GM10266 (cell line): ENCODE measurements around the gene HSF4.
"Not testable (repeated sequence)": the region's sequence is repeated elsewhere in the genome, so short reads cannot be mapped to it uniquely, and the experiment has no call there.

Source experiments
- DNase-seq: peaks from one replicate; pipeline ENCODE4 v3.0.0; 2012; ENCODE audit errors: extremely low spot score
- TF ChIP-seq, protein P1 (sequence below): IDR thresholded peaks from 2 replicates; pipeline ENCODE4 v1.5.1; 2012; ENCODE audit warnings: mild to moderate bottlenecking, low read depth; ENCODE audit not compliant: control insufficient read depth, insufficient read depth; ENCODE audit errors: missing control alignments

Gene HSF4, protein sequence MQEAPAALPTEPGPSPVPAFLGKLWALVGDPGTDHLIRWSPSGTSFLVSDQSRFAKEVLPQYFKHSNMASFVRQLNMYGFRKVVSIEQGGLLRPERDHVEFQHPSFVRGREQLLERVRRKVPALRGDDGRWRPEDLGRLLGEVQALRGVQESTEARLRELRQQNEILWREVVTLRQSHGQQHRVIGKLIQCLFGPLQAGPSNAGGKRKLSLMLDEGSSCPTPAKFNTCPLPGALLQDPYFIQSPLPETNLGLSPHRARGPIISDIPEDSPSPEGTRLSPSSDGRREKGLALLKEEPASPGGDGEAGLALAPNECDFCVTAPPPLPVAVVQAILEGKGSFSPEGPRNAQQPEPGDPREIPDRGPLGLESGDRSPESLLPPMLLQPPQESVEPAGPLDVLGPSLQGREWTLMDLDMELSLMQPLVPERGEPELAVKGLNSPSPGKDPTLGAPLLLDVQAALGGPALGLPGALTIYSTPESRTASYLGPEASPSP

DNA sequence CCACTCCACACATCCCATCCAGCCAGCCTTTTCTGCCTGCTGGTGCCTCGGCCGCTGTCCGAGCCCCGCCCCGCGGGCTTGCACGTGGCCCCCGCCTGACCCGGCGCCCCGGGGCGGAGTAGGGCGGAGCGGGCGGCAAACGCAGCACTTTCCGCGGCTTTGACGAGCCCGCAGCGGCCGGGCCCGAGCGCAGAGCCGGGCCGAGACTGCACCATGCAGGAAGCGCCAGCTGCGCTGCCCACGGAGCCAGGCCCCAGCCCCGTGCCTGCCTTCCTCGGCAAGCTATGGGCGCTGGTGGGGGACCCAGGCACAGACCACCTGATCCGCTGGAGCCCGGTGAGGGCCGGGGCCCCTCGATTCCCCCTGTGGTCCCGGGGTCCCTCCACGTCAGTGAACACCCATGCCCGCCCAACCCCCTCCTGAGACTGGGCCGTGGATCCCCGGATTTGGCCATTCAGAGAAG is at the start of gene HSF4:
TSS of gene HSF4 (plus strand) at position 147 of the 463 bp plus-strand sequence. CDS start at position 214, 67 bp downstream.
- no peak for DNase-seq
- TF ChIP-seq, protein P1, sequence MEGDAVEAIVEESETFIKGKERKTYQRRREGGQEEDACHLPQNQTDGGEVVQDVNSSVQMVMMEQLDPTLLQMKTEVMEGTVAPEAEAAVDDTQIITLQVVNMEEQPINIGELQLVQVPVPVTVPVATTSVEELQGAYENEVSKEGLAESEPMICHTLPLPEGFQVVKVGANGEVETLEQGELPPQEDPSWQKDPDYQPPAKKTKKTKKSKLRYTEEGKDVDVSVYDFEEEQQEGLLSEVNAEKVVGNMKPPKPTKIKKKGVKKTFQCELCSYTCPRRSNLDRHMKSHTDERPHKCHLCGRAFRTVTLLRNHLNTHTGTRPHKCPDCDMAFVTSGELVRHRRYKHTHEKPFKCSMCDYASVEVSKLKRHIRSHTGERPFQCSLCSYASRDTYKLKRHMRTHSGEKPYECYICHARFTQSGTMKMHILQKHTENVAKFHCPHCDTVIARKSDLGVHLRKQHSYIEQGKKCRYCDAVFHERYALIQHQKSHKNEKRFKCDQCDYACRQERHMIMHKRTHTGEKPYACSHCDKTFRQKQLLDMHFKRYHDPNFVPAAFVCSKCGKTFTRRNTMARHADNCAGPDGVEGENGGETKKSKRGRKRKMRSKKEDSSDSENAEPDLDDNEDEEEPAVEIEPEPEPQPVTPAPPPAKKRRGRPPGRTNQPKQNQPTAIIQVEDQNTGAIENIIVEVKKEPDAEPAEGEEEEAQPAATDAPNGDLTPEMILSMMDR = no peak

DNA sequence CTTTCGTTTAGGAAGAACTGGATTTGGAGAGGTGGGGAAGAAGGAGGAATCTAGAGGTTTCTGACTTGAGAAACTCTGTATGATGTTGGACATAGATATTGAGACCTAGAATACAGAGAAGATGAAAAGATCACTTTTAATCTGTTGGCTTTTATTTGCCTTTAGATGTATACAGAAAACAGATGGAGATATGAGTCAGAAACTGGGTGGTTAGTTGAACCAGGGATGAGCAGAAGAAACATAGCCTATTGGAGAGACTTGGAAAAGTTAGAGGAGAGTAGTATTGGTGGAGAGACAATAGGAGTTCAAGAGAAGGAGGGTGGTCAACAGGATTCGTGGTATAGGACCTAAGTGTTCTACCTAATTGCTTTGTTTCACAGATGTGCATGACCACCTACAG is 49.8 kb upstream of the HSF4 start:
- TF ChIP-seq, protein P1 = no peak
- no peak for DNase-seq

DNA sequence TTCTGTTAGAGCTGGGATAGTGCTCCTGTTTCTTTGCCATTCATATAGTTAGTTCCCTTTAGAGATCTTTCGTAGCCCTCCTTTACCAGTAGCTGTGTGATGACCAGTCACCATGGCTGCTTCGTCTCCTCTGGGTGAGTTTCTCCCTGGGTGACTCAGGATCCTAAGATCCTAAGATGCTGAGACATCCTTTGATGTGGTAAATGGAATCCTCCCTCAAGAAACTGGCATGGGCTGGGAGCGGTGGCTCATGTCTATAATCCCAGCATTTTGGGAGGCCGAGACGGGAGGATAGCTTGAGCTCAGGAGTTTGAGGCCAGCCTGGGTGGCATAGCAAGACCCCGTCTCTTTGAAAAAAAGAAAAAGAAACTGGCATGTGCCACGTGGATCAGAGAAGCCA is 48.9 kb upstream of the HSF4 start:
- TF ChIP-seq, protein P1 = no peak

DNA sequence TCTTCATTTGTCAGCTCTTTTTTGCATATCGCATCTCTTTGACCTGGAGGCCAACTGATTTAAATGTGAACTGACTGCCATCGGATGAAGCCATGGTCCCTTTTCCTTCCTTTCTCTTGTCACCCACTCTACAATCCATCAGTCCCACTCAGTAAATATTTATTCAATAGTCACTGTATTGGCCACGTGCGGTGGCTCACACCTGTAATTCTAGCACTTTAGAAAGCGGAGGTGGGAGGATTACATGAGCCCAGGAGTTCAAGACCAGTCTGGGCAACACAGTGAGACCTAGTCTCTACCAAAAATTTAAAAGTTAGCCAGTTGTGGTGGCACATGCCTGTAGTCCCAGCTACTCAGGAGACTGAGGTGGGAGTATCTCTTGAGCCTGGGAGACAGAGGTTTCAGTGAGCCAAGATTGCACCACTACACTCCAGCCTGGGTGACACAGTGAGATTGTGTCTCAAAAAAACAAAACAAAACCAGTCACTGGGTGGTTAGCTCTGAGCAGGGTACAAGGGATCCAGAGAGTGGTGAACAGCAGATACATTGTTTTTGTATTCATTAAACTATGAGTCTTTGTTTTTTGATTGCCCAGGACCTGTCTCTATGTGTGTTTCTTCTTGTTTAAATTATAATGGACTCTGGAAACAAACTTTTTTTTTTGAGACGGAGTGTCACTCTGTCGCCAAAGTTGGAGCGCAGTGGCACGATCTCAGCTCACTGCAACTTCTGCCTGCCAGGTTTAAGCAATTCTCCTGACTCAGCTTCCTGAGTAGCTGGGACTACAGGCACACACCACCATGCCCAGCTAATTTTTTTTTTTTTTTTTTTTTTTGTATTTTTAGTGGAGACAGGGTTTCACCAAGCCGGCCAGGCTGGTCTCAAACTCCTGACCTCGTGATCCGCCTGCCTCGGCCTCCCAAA is 47.9 kb upstream of the HSF4 start:
- TF ChIP-seq, protein P1 = no peak
- no peak for DNase-seq

More for the DNA sequence above, 48.9 kb upstream of the HSF4 start:
- no peak for DNase-seq

DNA sequence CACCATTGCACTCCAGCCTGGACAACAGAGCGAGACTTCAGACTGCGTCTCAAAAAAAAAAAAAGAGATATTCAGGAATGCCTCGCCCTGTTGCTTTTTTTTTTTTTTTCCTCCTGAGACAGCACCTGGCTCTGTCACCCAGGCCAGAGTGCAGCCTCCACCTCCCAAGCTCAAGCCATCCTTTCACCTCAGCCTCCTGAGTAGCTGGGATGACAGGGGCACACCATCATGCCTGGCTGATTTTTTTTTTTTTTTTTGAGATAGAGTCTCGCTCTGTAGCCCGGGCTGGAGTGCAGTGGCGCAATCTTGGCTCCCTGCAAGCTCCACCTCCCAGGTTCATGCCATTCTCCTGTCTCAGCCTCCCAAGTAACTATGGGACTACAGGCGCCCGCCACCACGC is 46.8 kb upstream of the HSF4 start:
- TF ChIP-seq, protein P1 = no peak

DNA sequence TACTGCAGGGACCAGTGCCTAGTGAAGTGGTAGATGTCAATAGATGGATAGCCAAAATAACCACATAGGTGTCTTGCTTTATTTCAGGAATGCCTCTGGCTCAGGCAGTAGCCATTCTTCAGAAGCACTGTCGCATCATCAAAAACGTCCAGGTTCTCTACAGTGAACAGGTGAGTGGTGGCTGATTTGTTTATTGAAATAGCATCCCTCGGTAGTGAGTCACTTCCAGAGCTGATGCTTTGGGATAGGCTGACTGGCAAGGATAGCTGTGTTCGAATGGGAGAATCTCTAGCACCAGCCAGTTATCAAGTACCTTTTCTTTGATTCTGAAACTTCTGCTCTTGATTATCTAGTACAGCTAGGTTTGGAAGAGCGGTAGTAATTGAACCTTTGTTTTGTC is 44.5 kb upstream of the HSF4 start:
- TF ChIP-seq, protein P1 = no peak
- no peak for DNase-seq

More for the DNA sequence above, 46.8 kb upstream of the HSF4 start:
- no peak for DNase-seq

DNA sequence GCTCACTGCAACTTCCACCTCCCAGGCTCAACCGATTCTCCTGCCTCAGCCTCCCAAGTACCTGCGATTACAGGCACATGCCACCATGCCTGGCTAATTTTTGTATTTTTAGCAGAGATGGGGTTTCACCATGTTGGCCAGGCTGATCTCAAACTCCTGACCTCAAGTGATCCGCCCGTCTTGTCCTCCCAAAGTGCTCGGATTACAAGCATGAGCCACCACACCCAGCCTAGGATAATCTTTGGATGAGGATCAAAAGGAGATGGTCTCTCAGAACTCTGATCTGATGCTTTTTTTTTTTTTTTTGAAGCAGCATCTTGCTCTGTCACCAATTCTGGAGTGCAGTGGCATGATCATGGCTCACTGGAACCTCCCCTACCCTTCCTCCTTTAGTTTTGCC is 41.7 kb upstream of the HSF4 start:
- not testable (repeated sequence) for DNase-seq
